ENCODE results near the gene KLHL29.

DNA sequence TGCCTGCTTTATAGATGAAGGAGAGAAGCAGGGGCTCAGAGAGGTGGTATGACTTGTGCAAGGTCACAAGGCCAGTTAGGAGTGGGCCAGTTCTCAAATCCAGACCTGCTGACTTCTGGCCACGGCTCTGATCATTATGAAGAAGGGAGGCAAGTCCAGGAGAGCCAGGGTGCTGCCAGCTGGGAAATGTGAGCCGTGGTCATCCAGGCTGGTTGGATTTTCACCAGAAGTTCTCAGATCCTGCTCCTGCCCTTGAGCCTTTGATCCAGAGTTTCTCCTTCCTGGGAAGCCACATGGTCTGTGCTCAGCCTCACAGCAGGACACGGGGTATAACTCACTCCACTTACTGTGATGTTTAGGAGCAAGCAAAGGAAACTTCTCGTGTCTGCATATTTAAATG is 239.9 kb downstream of the KLHL29 start:
- TF ChIP-seq, protein P1, sequence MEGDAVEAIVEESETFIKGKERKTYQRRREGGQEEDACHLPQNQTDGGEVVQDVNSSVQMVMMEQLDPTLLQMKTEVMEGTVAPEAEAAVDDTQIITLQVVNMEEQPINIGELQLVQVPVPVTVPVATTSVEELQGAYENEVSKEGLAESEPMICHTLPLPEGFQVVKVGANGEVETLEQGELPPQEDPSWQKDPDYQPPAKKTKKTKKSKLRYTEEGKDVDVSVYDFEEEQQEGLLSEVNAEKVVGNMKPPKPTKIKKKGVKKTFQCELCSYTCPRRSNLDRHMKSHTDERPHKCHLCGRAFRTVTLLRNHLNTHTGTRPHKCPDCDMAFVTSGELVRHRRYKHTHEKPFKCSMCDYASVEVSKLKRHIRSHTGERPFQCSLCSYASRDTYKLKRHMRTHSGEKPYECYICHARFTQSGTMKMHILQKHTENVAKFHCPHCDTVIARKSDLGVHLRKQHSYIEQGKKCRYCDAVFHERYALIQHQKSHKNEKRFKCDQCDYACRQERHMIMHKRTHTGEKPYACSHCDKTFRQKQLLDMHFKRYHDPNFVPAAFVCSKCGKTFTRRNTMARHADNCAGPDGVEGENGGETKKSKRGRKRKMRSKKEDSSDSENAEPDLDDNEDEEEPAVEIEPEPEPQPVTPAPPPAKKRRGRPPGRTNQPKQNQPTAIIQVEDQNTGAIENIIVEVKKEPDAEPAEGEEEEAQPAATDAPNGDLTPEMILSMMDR (IDR thresholded peaks at IDR 0.05) = no peak
- TF ChIP-seq POLR2AphosphoS5 (IDR thresholded peaks at IDR 0.05; ENCODE audit: low read depth, low read length) (no peak), SIN3A (IDR thresholded peaks at IDR 0.05; ENCODE audit: borderline replicate concordance, insufficient read depth, low read depth, low read length) (no peak), TCF7L2 (IDR thresholded peaks at IDR 0.05; ENCODE audit: low read depth, low read length) (no peak)
- TF ChIP-seq, protein P2, sequence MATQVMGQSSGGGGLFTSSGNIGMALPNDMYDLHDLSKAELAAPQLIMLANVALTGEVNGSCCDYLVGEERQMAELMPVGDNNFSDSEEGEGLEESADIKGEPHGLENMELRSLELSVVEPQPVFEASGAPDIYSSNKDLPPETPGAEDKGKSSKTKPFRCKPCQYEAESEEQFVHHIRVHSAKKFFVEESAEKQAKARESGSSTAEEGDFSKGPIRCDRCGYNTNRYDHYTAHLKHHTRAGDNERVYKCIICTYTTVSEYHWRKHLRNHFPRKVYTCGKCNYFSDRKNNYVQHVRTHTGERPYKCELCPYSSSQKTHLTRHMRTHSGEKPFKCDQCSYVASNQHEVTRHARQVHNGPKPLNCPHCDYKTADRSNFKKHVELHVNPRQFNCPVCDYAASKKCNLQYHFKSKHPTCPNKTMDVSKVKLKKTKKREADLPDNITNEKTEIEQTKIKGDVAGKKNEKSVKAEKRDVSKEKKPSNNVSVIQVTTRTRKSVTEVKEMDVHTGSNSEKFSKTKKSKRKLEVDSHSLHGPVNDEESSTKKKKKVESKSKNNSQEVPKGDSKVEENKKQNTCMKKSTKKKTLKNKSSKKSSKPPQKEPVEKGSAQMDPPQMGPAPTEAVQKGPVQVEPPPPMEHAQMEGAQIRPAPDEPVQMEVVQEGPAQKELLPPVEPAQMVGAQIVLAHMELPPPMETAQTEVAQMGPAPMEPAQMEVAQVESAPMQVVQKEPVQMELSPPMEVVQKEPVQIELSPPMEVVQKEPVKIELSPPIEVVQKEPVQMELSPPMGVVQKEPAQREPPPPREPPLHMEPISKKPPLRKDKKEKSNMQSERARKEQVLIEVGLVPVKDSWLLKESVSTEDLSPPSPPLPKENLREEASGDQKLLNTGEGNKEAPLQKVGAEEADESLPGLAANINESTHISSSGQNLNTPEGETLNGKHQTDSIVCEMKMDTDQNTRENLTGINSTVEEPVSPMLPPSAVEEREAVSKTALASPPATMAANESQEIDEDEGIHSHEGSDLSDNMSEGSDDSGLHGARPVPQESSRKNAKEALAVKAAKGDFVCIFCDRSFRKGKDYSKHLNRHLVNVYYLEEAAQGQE (IDR thresholded peaks at IDR 0.05; ENCODE audit: insufficient read depth in 1 of 2, low read depth in 2 of 2, low read length in 1 of 2) = no peak

Measured in Panc1 (cell line).